AG10803 (cell line): ENCODE measurements around the gene RASAL2.

ENCODE experiments used
- DNase-seq: peaks from one replicate; pipeline ENCODE4 v3.0.0; 2010; ENCODE audit warnings: low read depth
- H3K4me3 ChIP-seq: 2 replicates; pipeline ENCODE4 v1.5.1; 2011; ENCODE audit warnings: mild to moderate bottlenecking, low read length, control low read depth
- TF ChIP-seq, protein P1 (sequence below): conservative IDR thresholded peaks from 2 replicates; pipeline ENCODE4 v1.5.1; 2011; ENCODE audit warnings: mild to moderate bottlenecking, low read length, control low read depth, inconsistent platforms

RASAL2 gene

GRCh38 chr1:178532392-178532791 lies 438.5 kb downstream of the RASAL2 start:
- TF ChIP-seq, protein P1, sequence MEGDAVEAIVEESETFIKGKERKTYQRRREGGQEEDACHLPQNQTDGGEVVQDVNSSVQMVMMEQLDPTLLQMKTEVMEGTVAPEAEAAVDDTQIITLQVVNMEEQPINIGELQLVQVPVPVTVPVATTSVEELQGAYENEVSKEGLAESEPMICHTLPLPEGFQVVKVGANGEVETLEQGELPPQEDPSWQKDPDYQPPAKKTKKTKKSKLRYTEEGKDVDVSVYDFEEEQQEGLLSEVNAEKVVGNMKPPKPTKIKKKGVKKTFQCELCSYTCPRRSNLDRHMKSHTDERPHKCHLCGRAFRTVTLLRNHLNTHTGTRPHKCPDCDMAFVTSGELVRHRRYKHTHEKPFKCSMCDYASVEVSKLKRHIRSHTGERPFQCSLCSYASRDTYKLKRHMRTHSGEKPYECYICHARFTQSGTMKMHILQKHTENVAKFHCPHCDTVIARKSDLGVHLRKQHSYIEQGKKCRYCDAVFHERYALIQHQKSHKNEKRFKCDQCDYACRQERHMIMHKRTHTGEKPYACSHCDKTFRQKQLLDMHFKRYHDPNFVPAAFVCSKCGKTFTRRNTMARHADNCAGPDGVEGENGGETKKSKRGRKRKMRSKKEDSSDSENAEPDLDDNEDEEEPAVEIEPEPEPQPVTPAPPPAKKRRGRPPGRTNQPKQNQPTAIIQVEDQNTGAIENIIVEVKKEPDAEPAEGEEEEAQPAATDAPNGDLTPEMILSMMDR = peak; percentile 88
- peak; percentile 74 for DNase-seq
- H3K4me3 ChIP-seq = no peak overlapping the region; the same call in 1 of the 2 replicates

DNA sequence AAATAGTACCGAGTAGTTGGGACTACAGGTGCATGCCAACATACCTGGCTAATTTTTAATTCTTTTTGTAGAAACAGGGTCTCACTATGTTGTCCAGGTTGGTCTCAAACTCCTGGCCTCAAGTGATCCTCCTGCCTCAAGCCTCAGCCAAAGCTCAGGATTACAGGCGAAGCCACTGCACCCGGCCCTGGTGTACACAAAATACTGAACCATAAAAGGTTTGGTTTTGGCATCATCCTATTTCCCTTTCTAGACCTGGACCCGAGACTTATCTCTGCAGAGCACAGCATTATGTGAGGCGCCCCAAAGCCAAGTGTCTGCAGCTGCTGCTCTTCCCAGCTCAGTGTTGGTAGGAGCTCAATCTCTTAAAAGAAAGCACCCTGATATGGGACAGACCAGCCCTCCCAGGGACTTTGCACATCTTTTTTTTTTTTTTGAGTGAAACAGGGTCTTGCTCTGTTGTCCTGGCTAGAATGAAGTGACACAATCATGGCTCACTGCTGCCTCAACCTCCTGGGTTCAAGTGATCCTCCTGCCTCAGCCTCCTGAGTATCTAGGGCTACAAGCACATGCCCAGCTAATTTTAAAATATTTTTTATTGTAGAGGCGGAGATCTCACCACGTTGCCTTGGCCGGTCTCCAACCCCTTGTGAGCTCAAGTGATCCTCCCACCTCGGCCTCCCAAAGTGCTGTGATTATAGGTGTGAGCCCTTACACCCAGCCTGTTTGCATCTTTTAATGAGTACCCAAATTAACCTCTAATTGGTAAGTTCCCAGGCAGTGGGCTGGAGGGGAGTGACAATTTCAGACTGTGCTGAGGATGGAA lies 439.4 kb downstream of the RASAL2 start:
- H3K4me3 ChIP-seq = no peak overlapping the region
- DNase-seq = no peak
- TF ChIP-seq, protein P1 = no peak
